Thyroid gland (tissue), 4 donors: ENCODE data around the gene ALG5. TPM values are rescaled to one million over a fixed set of nuclear protein-coding genes. Genes with fewer than 3 reads are reported as not detected.

Experiments used
- DNase-seq, 2 donors: peaks; one replicate each; pipeline ENCODE4 v3.0.0-alpha.2; 2019
- H3K27ac ChIP-seq, 3 donors: fragments of 200-600 bp; sonication (generic); 1 replicate in 2 of 3; 2 replicates in 1 of 3; pipeline ENCODE4 v1.5.1; 2016 to 2019; ENCODE audit warnings: mild to moderate bottlenecking in 1 of 3, moderate library complexity in 1 of 3
- H3K27me3 ChIP-seq: fragments of 200-600 bp; sonication (generic); one replicate; pipeline ENCODE4 v1.5.1; 2019
- H3K36me3 ChIP-seq, 2 donors: fragments of 200-600 bp; sonication (generic); one replicate each; pipeline ENCODE4 v1.5.1; 2016 to 2019
- H3K4me1 ChIP-seq, 2 donors: fragments of 200-600 bp; sonication (generic); one replicate each; pipeline ENCODE4 v1.5.1; 2017 to 2019
- H3K4me3 ChIP-seq, 3 donors: fragments of 200-600 bp; sonication (generic); replicated peaks in 1 of 3; 1 replicate in 2 of 3; 2 replicates in 1 of 3; pipeline ENCODE4 v1.5.1; 2016; ENCODE audit warnings: mild to moderate bottlenecking in 1 of 3
- H3K9me3 ChIP-seq: fragments of 200-600 bp; sonication (generic); one replicate; pipeline ENCODE4 v1.5.1; 2017
- POLR2A ChIP-seq, 2 donors: fragments of 450-650 bp; IDR thresholded peaks; one replicate each; pipeline ENCODE4 v1.6.1; 2017; ENCODE audit warnings: antibody characterized with exemption in 2 of 2, mild to moderate bottlenecking in 2 of 2, moderate library complexity in 1 of 2
- WGBS, 2 donors: methylation state at CpG; one replicate each; pipeline ENCODE4 v1.1.5; 2017; 5-methylcytosine and 5-hydroxymethylcytosine counted together
- intact Hi-C: fragments of 100-400 bp; cut with DNase I; formaldehyde crosslinking; loops from one replicate; pipeline ENCODE4 v1.15.1; 2023
- total RNA-seq, 4 donors: library from RNA; depleted of rRNA; stranded (reverse); fragments of >200 nt; gene quantifications; one replicate each; pipeline ENCODE4 v1.2.3, GENCODE V29; 2016
- TF ChIP-seq, protein P1 (sequence below), 6 experiments: fragments of 200-600 bp in 3 of 6; fragments of 450-650 bp in 3 of 6; sonication (generic) in 3 of 6; IDR thresholded peaks; one replicate each; pipeline ENCODE4 v1.5.1; 2016 to 2019; ENCODE audit warnings: antibody characterized with exemption in 6 of 6, mild to moderate bottlenecking in 2 of 6, inconsistent platforms in 1 of 6, moderate library complexity in 1 of 6

Gene ALG5
- total RNA-seq, 4 donors from 2014 or later: 41.4 to 74.1 (median 70.0) TPM

DNA sequence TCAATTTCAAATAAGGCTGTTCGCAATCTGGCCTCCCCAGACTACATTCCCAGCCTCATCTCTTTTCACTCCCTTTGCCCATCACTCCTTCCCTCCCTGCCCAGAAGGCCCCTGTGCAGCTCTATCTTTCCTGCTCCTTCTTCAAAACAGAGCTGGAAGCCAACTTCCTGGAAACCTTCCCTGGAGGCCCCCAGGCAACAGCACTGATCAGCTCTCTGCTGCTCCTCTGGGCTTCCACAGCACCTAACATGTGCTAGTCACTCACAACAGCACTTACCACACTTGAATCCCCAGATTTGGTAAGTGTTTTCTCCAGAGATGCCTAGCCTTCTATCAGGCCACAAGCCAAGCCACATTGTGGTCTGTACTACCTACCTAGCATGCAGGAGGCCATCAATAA is 88.6 kb downstream of the ALG5 start:
- TF ChIP-seq POLR2A (IDR thresholded peaks at IDR 0.05): no peak
- TF ChIP-seq, protein P1, sequence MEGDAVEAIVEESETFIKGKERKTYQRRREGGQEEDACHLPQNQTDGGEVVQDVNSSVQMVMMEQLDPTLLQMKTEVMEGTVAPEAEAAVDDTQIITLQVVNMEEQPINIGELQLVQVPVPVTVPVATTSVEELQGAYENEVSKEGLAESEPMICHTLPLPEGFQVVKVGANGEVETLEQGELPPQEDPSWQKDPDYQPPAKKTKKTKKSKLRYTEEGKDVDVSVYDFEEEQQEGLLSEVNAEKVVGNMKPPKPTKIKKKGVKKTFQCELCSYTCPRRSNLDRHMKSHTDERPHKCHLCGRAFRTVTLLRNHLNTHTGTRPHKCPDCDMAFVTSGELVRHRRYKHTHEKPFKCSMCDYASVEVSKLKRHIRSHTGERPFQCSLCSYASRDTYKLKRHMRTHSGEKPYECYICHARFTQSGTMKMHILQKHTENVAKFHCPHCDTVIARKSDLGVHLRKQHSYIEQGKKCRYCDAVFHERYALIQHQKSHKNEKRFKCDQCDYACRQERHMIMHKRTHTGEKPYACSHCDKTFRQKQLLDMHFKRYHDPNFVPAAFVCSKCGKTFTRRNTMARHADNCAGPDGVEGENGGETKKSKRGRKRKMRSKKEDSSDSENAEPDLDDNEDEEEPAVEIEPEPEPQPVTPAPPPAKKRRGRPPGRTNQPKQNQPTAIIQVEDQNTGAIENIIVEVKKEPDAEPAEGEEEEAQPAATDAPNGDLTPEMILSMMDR (IDR thresholded peaks at IDR 0.05): no peak

DNA sequence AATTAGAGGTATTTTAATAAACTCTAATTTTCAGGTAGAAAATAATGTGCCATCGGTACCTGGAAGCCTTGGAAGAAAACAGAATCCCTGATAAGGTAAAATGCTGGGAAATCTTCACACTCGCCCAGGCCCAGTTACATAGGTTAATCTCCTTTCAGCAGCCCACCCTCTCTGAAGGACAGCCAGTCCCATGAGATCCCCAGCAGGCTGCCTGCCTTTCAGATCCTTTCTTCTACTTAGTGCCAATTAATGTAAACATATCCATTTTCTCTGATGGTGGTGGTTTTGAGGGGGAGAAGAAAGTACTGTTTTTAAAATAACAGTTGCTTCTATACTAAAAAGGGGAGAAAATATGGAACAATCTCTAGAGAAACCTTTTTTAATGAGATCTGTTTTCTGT is 91.3 kb downstream of the ALG5 start:
- no peaks in the 10 kb centered on the region for H3K36me3 ChIP-seq
- H3K4me1 ChIP-seq: peaks cover 17 to 28% of the 10 kb centered on the region in 2 donors
- H3K4me3 ChIP-seq: no peak overlapping the region
- no peak for DNase-seq
- H3K27ac ChIP-seq: peak overlapping the region in 1 of 3 donors; percentile 4
- H3K27me3 ChIP-seq: no peaks in the 10 kb centered on the region
- intact Hi-C loops: no loop called here
- no peak for TF ChIP-seq POLR2A (IDR thresholded peaks at IDR 0.05)
- TF ChIP-seq, protein P1 (IDR thresholded peaks at IDR 0.05): no peak
- 87 to 98% methylated on average over 2 of the region's 2 CpGs for WGBS, 2 donors
- no peaks in the 10 kb centered on the region for H3K9me3 ChIP-seq

More for the DNA sequence above, 88.6 kb downstream of the ALG5 start:
- Histone ChIP-seq H3K4me1 (peaks cover 25 to 49% of the 10 kb centered on the region in 2 donors), H3K27me3 (no peaks in the 10 kb centered on the region), H3K27ac (no peak overlapping the region), H3K36me3 (no peaks in the 10 kb centered on the region), H3K9me3 (no peaks in the 10 kb centered on the region), H3K4me3 (no peak overlapping the region)
- WGBS, 2 donors: 97 to 100% methylated on average over 1 of the region's 1 CpG
- intact Hi-C loops: no loop called here
- no peak for DNase-seq

DNA sequence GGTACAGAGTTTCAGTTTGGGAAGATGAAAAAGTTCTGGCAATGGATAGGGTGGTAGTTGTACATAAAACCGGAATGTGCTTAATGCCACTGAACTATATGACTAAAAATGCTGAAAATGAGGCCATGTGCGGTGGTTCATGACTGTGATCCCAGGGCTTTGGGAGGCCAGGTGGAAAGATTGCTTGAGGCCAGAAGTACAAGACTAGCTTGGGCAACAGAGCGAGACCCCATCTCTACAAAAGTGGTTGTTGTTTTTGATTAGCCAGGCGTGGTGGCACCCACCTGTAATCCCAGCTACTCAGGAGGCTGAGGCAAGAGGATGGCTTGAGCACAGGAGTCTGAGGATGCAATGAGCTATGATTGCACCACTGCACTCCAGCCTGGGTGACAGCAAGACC is 91.9 kb downstream of the ALG5 start:
- TF ChIP-seq POLR2A (IDR thresholded peaks at IDR 0.05): no peak
- DNase-seq: peak in 1 of 2 donors; percentile 7
- H3K27me3 ChIP-seq: no peaks in the 10 kb centered on the region
- peak overlapping the region in 1 of 3 donors; percentile 4 for H3K27ac ChIP-seq
- no peaks in the 10 kb centered on the region for H3K9me3 ChIP-seq
- H3K36me3 ChIP-seq: no peaks in the 10 kb centered on the region
- intact Hi-C loops: no loop called here
- no peak overlapping the region for H3K4me3 ChIP-seq
- peaks cover 12 to 23% of the 10 kb centered on the region in 2 donors for H3K4me1 ChIP-seq
- 92 to 93% methylated on average over 4 of the region's 4 CpGs for WGBS, 2 donors

DNA sequence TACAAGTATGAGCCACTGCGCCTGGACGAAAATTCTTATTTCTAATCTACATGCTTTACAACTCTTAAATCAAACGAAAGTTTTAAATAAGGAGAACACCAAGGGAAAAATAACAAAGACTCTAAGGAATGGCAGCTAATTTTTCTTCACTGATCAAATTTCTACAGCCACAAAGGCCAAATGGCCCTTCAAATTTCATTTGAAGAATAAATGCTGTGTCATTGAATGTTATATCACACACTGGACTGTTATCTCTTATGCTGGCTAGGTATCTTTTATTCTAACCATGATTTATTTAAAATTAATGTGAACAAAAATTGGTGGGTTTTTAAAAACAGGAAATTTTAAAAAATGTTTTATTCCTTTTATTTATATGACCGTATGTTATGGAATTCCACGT is 93.2 kb downstream of the ALG5 start:
- 93 to 96% methylated on average over 5 of the region's 5 CpGs for WGBS, 2 donors
- no peaks in the 10 kb centered on the region for H3K36me3 ChIP-seq
- no peak for TF ChIP-seq POLR2A (IDR thresholded peaks at IDR 0.05)
- TF ChIP-seq, protein P1 (IDR thresholded peaks at IDR 0.05): no peak
- intact Hi-C loops: no loop called here
- DNase-seq: no peak
- no peak overlapping the region for H3K4me3 ChIP-seq
- no peaks in the 10 kb centered on the region for H3K27me3 ChIP-seq
- no peak overlapping the region for H3K27ac ChIP-seq
- peaks cover 10 to 14% of the 10 kb centered on the region in 2 donors for H3K4me1 ChIP-seq
- no peaks in the 10 kb centered on the region for H3K9me3 ChIP-seq

- peaks cover 8 to 10% of the 10 kb centered on the region in 2 donors for H3K4me1 ChIP-seq
- intact Hi-C loops: no loop called here
- H3K27me3 ChIP-seq: no peaks in the 10 kb centered on the region
- no peak for DNase-seq
- H3K9me3 ChIP-seq: no peaks in the 10 kb centered on the region
- WGBS, 2 donors: 89 to 98% methylated on average over 8 of the region's 8 CpGs
- no peak overlapping the region for H3K27ac ChIP-seq
- TF ChIP-seq, protein P1 (IDR thresholded peaks at IDR 0.05): no peak
- TF ChIP-seq POLR2A (IDR thresholded peaks at IDR 0.05): no peak
- no peaks in the 10 kb centered on the region for H3K36me3 ChIP-seq
- no peak overlapping the region for H3K4me3 ChIP-seq
Measured at GRCh38 chr13:36903925-36904595, 95.1 kb downstream of the ALG5 start.

Other genes with a start within 250 kb of the ALG5 start
- 10 to 100 TPM in 1 of 4 donors, 1 to 10 TPM in 3; 6.0 to 10.7 (median 9.4) TPM for gene RFXAP, start 180.1 kb downstream of the ALG5 start, total RNA-seq
- 100 to 1,000 TPM in 2 of 4 donors, 10 to 100 TPM in 2; 83.0 to 110 (median 102) TPM for gene SMAD9, start 79.1 kb downstream of the ALG5 start, total RNA-seq
- gene EXOSC8, start 1.4 kb upstream of the ALG5 start, total RNA-seq: 10 to 100 TPM; 16.8 to 42.5 (median 23.7) TPM
- gene SUPT20H, start 60.3 kb upstream of the ALG5 start, total RNA-seq: 10 to 100 TPM; 59.5 to 85.6 (median 72.9) TPM
- gene CSNK1A1L, start 106.3 kb upstream of the ALG5 start, total RNA-seq: not detected